HepG2 (cell line): ENCODE results near the gene PTPRD. TPM values are rescaled to one million over a fixed set of nuclear protein-coding genes. Genes with fewer than 3 reads are reported as not detected.

ENCODE experiments used
- ATAC-seq: fragments of 200-7000 bp; cut with Tn5 transposase; 3 replicates; pipeline ENCODE4 v1.9.1; 2020; ENCODE audit warnings: mild to moderate bottlenecking, moderate library complexity
- BruUV-seq: library from RNA; stranded (reverse); fragments of 400-500 nt; replicated peaks from 2 replicates; lab custom pipeline; 2021; lab: Mats Ljungman, UMichigan
- CTCF ChIA-PET: fragments of 300-600 bp; formaldehyde crosslinking; extraction: SDS; loops from one replicate; lab custom pipeline; 2021; ENCODE audit warnings: low total read pairs, inconsistent platforms, low intra/inter-chr PET ratio; lab: Yijun Ruan, JAX
- POLR2A ChIA-PET: fragments of 350-600 bp; sonication (Branson Sonifier 250); formaldehyde crosslinking; loops from one replicate; lab custom pipeline; 2020; ENCODE audit warnings: antibody characterized with exemption, inconsistent platforms; lab: Yijun Ruan, JAX
- DNase-seq: peaks from one replicate; pipeline ENCODE4 v3.0.0-alpha.2; 2015; ENCODE audit warnings: low spot score
- FAIRE-seq: peaks from 3 replicates; lab custom pipeline; 2011; peaks lifted over from hg19 to GRCh38; lab: Jason Lieb, UNC
- H2AFZ ChIP-seq: one replicate; pipeline ENCODE4 v1.6.1; 2011; ENCODE audit warnings: low read length, inconsistent platforms
- H3K27ac ChIP-seq: fragments of 300-600 bp; 3 replicates; pipeline ENCODE4 v1.8.0; 2011; ENCODE audit warnings: mixed run types, mild to moderate bottlenecking, mixed read lengths, low read length, inconsistent platforms; ENCODE audit not compliant: insufficient read depth; ENCODE audit errors: extremely low read length
- H3K27me3 ChIP-seq, 2 experiments: fragments of 200-600 bp in 1 of 2; 2 replicates in 1 of 2; 3 replicates in 1 of 2; pipeline versions ENCODE4 v1.6.0 to v1.8.0; 2011; ENCODE audit warnings: low read length in 2 of 2, mild to moderate bottlenecking in 2 of 2, moderate library complexity in 2 of 2, inconsistent platforms in 1 of 2; ENCODE audit not compliant: insufficient read depth in 2 of 2, control insufficient read depth in 1 of 2
- H3K36me3 ChIP-seq, 2 experiments: fragments of 200-600 bp in 1 of 2; replicated peaks in 1 of 2; 2 replicates in 1 of 2; 3 replicates in 1 of 2; pipeline versions ENCODE4 v1.5.1 to v1.8.0; 2011; ENCODE audit warnings: low read length in 2 of 2, inconsistent platforms in 1 of 2; ENCODE audit not compliant: insufficient read depth in 2 of 2, control insufficient read depth in 1 of 2
- H3K4me1 ChIP-seq: 2 replicates; pipeline ENCODE4 v1.5.1; 2012; ENCODE audit warnings: low read length, inconsistent platforms; ENCODE audit not compliant: insufficient read depth
- H3K4me2 ChIP-seq: 2 replicates; pipeline ENCODE4 v1.6.0; 2011; ENCODE audit warnings: low read depth, low read length, inconsistent platforms
- H3K4me3 ChIP-seq, 3 experiments: fragments of 200-600 bp in 1 of 3; sonication (generic), shearing (Covaris generic) in 1 of 3; replicated peaks in 1 of 3; 2 replicates each; pipeline ENCODE4 v1.5.1; 2011 to 2016; ENCODE audit warnings: low read length in 3 of 3, inconsistent platforms in 2 of 3, low read depth in 2 of 3, mild to moderate bottlenecking in 2 of 3, control low read depth in 1 of 3, mixed read lengths in 1 of 3; ENCODE audit not compliant: insufficient read depth in 1 of 3
- H3K79me2 ChIP-seq: one replicate; pipeline ENCODE4 v1.6.1; 2011; ENCODE audit warnings: low read length, inconsistent platforms; ENCODE audit not compliant: insufficient read depth
- H3K9ac ChIP-seq: 2 replicates; pipeline ENCODE4 v1.6.0; 2011; ENCODE audit warnings: mild to moderate bottlenecking, low read depth, low read length, inconsistent platforms; ENCODE audit not compliant: insufficient read depth
- H3K9me3 ChIP-seq: 2 replicates; pipeline ENCODE4 v1.5.1; 2012; ENCODE audit warnings: mild to moderate bottlenecking, low read length
- H4K20me1 ChIP-seq: 2 replicates; pipeline ENCODE4 v1.6.0; 2011; ENCODE audit warnings: inconsistent platforms, mild to moderate bottlenecking, low read length, moderate library complexity; ENCODE audit not compliant: insufficient read depth
- ATF7-NPFF ChIP-seq: sonication (generic); formaldehyde crosslinking; IDR thresholded peaks from 2 replicates; pipeline ENCODE4 v1.8.1; 2023; ENCODE audit warnings: mild to moderate bottlenecking, low read depth, missing genetic modification reagents, moderate library complexity
- CBX5 ChIP-seq: sonication (generic); formaldehyde crosslinking; IDR thresholded peaks from 2 replicates; pipeline ENCODE4 v1.4.0; 2020; ENCODE audit warnings: missing genetic modification reagents, borderline replicate concordance
- CHCHD3 ChIP-seq: sonication (generic); formaldehyde crosslinking; IDR thresholded peaks from 2 replicates; pipeline ENCODE4 v1.8.0; 2022; ENCODE audit warnings: mild to moderate bottlenecking, missing genetic modification reagents, moderate library complexity
- HMGA1 ChIP-seq: sonication (generic); formaldehyde crosslinking; conservative IDR thresholded peaks from 2 replicates; pipeline ENCODE4 v1.4.0; 2020; ENCODE audit warnings: missing genetic modification reagents
- MBNL3 ChIP-seq: fragments of 250-450 bp; sonication (Bioruptor Pico); conservative IDR thresholded peaks from 2 replicates; pipeline ENCODE4 v1.8.0; 2022; ENCODE audit warnings: mild to moderate bottlenecking, inconsistent platforms
- NFAT5 ChIP-seq: sonication (generic); formaldehyde crosslinking; IDR thresholded peaks from 2 replicates; pipeline ENCODE4 v1.4.0; 2020; ENCODE audit warnings: missing genetic modification reagents
- NKX3-1 ChIP-seq: sonication (generic); formaldehyde crosslinking; IDR thresholded peaks from 2 replicates; pipeline ENCODE4 v1.5.0; 2020; ENCODE audit warnings: missing genetic modification reagents
- ZKSCAN5 ChIP-seq: sonication (generic); formaldehyde crosslinking; IDR thresholded peaks from 2 replicates; pipeline ENCODE4 v1.5.1; 2020; ENCODE audit warnings: mild to moderate bottlenecking, missing genetic modification reagents
- ZNF407 ChIP-seq: sonication (generic); formaldehyde crosslinking; IDR thresholded peaks from one replicate; pipeline ENCODE4 v1.5.1; 2020; ENCODE audit warnings: mild to moderate bottlenecking, missing genetic modification reagents; ENCODE audit errors: not compliant biosample characterization
- ZNF816 ChIP-seq: sonication (generic); formaldehyde crosslinking; IDR thresholded peaks from 2 replicates; pipeline ENCODE4 v1.8.0; 2022; ENCODE audit warnings: missing genetic modification reagents, mild to moderate bottlenecking, borderline replicate concordance
- ZSCAN30 ChIP-seq: sonication (generic); formaldehyde crosslinking; IDR thresholded peaks from 2 replicates; pipeline ENCODE4 v1.5.0; 2020; ENCODE audit warnings: mild to moderate bottlenecking, missing genetic modification reagents
- WGBS: methylation state at CpG from one replicate; pipeline ENCODE4 v1.1.6; 2017; ENCODE audit warnings: low lambda C conversion rate; 5-methylcytosine and 5-hydroxymethylcytosine counted together
- in situ Hi-C: cut with HindIII; loops from 2 replicates; pipeline ENCODE4 v1.10.0; 2017; ENCODE audit warnings: low pct_unique_long_range_greater_than_20kb; ENCODE audit not compliant: extremely low pct_ligation_motif_present
- intact Hi-C: fragments of 100-400 bp; cut with micrococcal nuclease; formaldehyde crosslinking; loops from one replicate; pipeline ENCODE4 v1.10.0; 2022; ENCODE audit not compliant: unreplicated experiment
- polyA plus RNA-seq, 8 experiments: library from polyadenylated mRNA; depleted of rRNA in 3 of 8; stranded (reverse) in 7 of 8; unstranded in 1 of 8; fragments of >200 nt; fragmentation: Illumina TruSeq in 4 of 8; extraction: Trizol in 4 of 8; gene quantifications; 2 replicates each; pipeline versions ENCODE4 v1.2.1 to v1.2.3, GENCODE V29; 2011 to 2016; ENCODE audit warnings: low read depth in 4 of 8, missing spikeins in 1 of 8, mixed read lengths in 1 of 8; ENCODE audit not compliant: insufficient read depth in 1 of 8
- total RNA-seq, 5 experiments: library from RNA; depleted of rRNA; stranded (reverse); fragments of >200 nt; fragmentation: Illumina TruSeq; extraction: Trizol; gene quantifications; 2 replicates each; pipeline ENCODE4 v1.2.3, GENCODE V29; 2016; ENCODE audit warnings: low read depth in 1 of 5

PTPRD gene
- total and polyA plus RNA-seq, 2 of the 13 experiments (the other 11 are each of a cell fraction or from before 2014, with no cell fraction given), result 0.05 TPM; not detected in 1

- Histone ChIP-seq H3K27ac (no peak overlapping the region), H3K4me3 (no peak overlapping the region), H2AFZ (no peak overlapping the region), H4K20me1 (no peaks in the 10 kb centered on the region), H3K79me2 (no peaks in the 10 kb centered on the region), H3K4me1 (peaks cover 5% of the 10 kb centered on the region; the same call in 1 of the 2 replicates), H3K9me3 (no peaks in the 10 kb centered on the region), H3K4me2 (0 out of 2 replicates have a peak overlapping the region, but pooled peaks have one; percentile 45), H3K9ac (no peak overlapping the region), H3K36me3 (no peaks in the 10 kb centered on the region), H3K27me3 (peaks cover 1 to 22% of the 10 kb centered on the region in 2 experiments; a peak in 4 of 5 replicates)
- in situ Hi-C loops, result no loop called here
- BruUV-seq, result no TSS peak
- DNase-seq (no peak), FAIRE-seq (no peak), ATAC-seq (no peak)
- WGBS, result 32% methylated on average over 9 of the region's 9 CpGs
- intact Hi-C loops, result no loop called here
- CTCF ChIA-PET, result no interaction called here
- POLR2A ChIA-PET, result no interaction called here
- TF ChIP-seq HMGA1 (CRISPR knock-in tag) (no peak), CBX5 (CRISPR knock-in tag) (no peak), ZNF816 (CRISPR knock-in tag) (no peak), MBNL3 (CRISPR knock-in tag) (no peak), ZNF407 (CRISPR knock-in tag) (no peak), ZSCAN30 (CRISPR knock-in tag) (no peak), ATF7-NPFF (CRISPR knock-in tag) (no peak), NKX3-1 (CRISPR knock-in tag) (no peak), NFAT5 (CRISPR knock-in tag) (no peak), CHCHD3 (CRISPR knock-in tag) (no peak), ZKSCAN5 (no peak)
Measured at GRCh38 chr9:8856396-8857067, 1756.3 kb downstream of the PTPRD start.
